ENCODE results near the gene PARVB. TPM values are rescaled to one million over a fixed set of nuclear protein-coding genes. Genes with fewer than 3 reads are reported as not detected.

Gene PARVB
- total RNA-seq, 1 donor: 29.3 TPM

- peaks cover 15% of the 10 kb centered on the region for H3K4me1 ChIP-seq (ENCODE audit: insufficient read depth, low read length)
- H3K79me2 ChIP-seq (ENCODE audit: insufficient read depth, low read length): no peaks in the 10 kb centered on the region
- no peaks in the 10 kb centered on the region for H4K20me1 ChIP-seq (ENCODE audit: insufficient read depth, low read length)
- H3K36me3 ChIP-seq (ENCODE audit: insufficient read depth, low read length): no peaks in the 10 kb centered on the region
- H3K4me3 ChIP-seq (ENCODE audit: insufficient read depth, low read length): no peak overlapping the region
- TF ChIP-seq CTCF (IDR thresholded peaks at IDR 0.05; ENCODE audit: extremely low read depth, low read depth, low read length): no peak
- no peak overlapping the region for H3K27ac ChIP-seq (ENCODE audit: low read depth, low read length)
- DNase-seq (ENCODE audit: insufficient read length, low spot score, missing footprints): no peak
- H2AFZ ChIP-seq (ENCODE audit: low read length): no peak overlapping the region
- H3K27me3 ChIP-seq (ENCODE audit: insufficient read depth, low read length): no peaks in the 10 kb centered on the region
- no peak overlapping the region for H3K4me2 ChIP-seq (ENCODE audit: insufficient read depth, low read length)
- H3K9me3 ChIP-seq (ENCODE audit: low read depth, low read length): no peaks in the 10 kb centered on the region
These were observed 122.2 kb downstream of the PARVB start for GRCh38 chr22:44146088-44146861.

- Histone ChIP-seq H3K36me3 (ENCODE audit: insufficient read depth, low read length) (no peaks in the 10 kb centered on the region), H3K27ac (ENCODE audit: low read depth, low read length) (no peak overlapping the region), H4K20me1 (ENCODE audit: insufficient read depth, low read length) (no peaks in the 10 kb centered on the region), H3K27me3 (ENCODE audit: insufficient read depth, low read length) (no peaks in the 10 kb centered on the region), H3K4me1 (ENCODE audit: insufficient read depth, low read length) (peaks cover 21% of the 10 kb centered on the region), H3K4me3 (ENCODE audit: insufficient read depth, low read length) (no peak overlapping the region), H3K4me2 (ENCODE audit: insufficient read depth, low read length) (no peak overlapping the region), H3K79me2 (ENCODE audit: insufficient read depth, low read length) (no peaks in the 10 kb centered on the region), H2AFZ (ENCODE audit: low read length) (no peak overlapping the region), H3K9me3 (ENCODE audit: low read depth, low read length) (no peaks in the 10 kb centered on the region)
- no peak for TF ChIP-seq CTCF (IDR thresholded peaks at IDR 0.05; ENCODE audit: extremely low read depth, low read depth, low read length)
- DNase-seq (ENCODE audit: insufficient read length, low spot score, missing footprints): no peak
These were observed 123.0 kb downstream of the PARVB start for GRCh38 chr22:44147008-44147645.

- H3K27ac ChIP-seq (ENCODE audit: low read depth, low read length): no peak overlapping the region
- no peaks in the 10 kb centered on the region for H3K79me2 ChIP-seq (ENCODE audit: insufficient read depth, low read length)
- H3K36me3 ChIP-seq (ENCODE audit: insufficient read depth, low read length): no peaks in the 10 kb centered on the region
- no peaks in the 10 kb centered on the region for H4K20me1 ChIP-seq (ENCODE audit: insufficient read depth, low read length)
- no peaks in the 10 kb centered on the region for H3K27me3 ChIP-seq (ENCODE audit: insufficient read depth, low read length)
- H3K4me1 ChIP-seq (ENCODE audit: insufficient read depth, low read length): peaks cover 21% of the 10 kb centered on the region
- H3K9me3 ChIP-seq (ENCODE audit: low read depth, low read length): no peaks in the 10 kb centered on the region
- DNase-seq (ENCODE audit: insufficient read length, low spot score, missing footprints): peak; percentile 81
- H2AFZ ChIP-seq (ENCODE audit: low read length): no peak overlapping the region
- H3K4me3 ChIP-seq (ENCODE audit: insufficient read depth, low read length): no peak overlapping the region
- H3K4me2 ChIP-seq (ENCODE audit: insufficient read depth, low read length): no peak overlapping the region
- TF ChIP-seq CTCF (IDR thresholded peaks at IDR 0.05; ENCODE audit: extremely low read depth, low read depth, low read length): no peak
These were observed 123.9 kb downstream of the PARVB start for GRCh38 chr22:44147821-44148574.

- Histone ChIP-seq H3K9me3 (ENCODE audit: low read depth, low read length) (no peaks in the 10 kb centered on the region), H3K4me3 (ENCODE audit: insufficient read depth, low read length) (no peak overlapping the region), H3K4me2 (ENCODE audit: insufficient read depth, low read length) (peak overlapping the region; percentile 22), H3K4me1 (ENCODE audit: insufficient read depth, low read length) (peaks cover 14% of the 10 kb centered on the region), H3K36me3 (ENCODE audit: insufficient read depth, low read length) (no peaks in the 10 kb centered on the region), H3K27ac (ENCODE audit: low read depth, low read length) (no peak overlapping the region), H3K27me3 (ENCODE audit: insufficient read depth, low read length) (no peaks in the 10 kb centered on the region), H4K20me1 (ENCODE audit: insufficient read depth, low read length) (no peaks in the 10 kb centered on the region), H2AFZ (ENCODE audit: low read length) (peak overlapping the region; percentile 28), H3K79me2 (ENCODE audit: insufficient read depth, low read length) (no peaks in the 10 kb centered on the region)
- DNase-seq (ENCODE audit: insufficient read length, low spot score, missing footprints): peak; percentile 95
- no peak for TF ChIP-seq CTCF (IDR thresholded peaks at IDR 0.05; ENCODE audit: extremely low read depth, low read depth, low read length)
These were observed 127.6 kb downstream of the PARVB start for GRCh38 chr22:44151676-44152075.

All from osteoblast (primary cell).